GM18858 (cell line): Measurements from ENCODE around the gene PTPN23.

Experiments
- ATAC-seq: cut with Tn5 transposase; IDR thresholded peaks from one replicate; pipeline ENCODE4 v1.9.1; 2021; ENCODE audit not compliant: unreplicated experiment

PTPN23 gene

GRCh38 chr3:47418167-47419082 is 37.6 kb downstream of the PTPN23 start:
- ATAC-seq, result no peak

DNA sequence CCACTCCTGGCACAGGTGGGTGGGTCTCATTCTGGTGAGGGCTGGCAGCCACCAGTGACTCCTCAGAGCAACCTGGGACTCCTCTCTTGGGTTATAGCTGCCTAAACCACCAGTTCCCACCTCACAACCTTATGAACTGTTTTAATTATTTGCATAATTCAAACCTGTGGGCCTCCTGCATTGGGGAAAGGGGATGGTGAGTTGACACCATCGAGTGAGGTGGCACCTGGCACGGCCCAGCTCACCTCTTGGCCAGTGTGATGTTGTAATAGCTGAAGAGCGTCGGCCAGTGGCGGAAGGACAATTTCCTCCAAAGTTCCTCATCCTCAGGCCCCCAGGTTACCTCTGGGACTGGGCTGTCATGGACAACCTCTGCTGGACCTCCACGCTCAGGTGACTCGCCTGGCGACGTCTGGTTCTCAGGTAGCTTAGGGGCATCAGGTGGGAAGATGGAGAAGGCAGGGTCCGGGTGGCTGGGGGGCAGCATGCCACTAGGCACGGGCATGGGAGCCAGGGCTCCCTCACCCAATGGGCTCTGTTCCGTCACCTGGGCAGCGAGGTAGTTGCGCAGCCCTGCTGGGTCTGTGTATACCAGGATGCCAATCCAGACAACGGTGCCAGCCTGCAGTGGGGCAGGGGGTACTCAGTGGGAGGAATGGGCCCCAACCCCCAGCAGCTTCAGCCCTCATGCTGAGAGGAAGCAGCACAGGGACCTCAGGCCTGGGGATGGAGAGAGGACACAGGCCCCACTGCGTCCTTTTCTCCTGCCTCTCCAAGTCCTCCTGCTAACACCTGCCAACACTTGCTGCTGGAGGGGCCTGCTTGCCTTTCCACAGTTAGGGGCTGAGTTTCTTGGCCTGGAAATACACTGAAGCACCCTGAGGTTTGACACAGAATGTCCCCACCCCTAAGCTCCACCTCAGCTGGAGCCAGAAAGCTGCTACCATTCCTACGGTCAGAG is 38.5 kb downstream of the PTPN23 start:
- ATAC-seq, result no peak

- ATAC-seq, result no peak
These were observed 39.2 kb downstream of the PTPN23 start for GRCh38 chr3:47420044-47420430.

DNA sequence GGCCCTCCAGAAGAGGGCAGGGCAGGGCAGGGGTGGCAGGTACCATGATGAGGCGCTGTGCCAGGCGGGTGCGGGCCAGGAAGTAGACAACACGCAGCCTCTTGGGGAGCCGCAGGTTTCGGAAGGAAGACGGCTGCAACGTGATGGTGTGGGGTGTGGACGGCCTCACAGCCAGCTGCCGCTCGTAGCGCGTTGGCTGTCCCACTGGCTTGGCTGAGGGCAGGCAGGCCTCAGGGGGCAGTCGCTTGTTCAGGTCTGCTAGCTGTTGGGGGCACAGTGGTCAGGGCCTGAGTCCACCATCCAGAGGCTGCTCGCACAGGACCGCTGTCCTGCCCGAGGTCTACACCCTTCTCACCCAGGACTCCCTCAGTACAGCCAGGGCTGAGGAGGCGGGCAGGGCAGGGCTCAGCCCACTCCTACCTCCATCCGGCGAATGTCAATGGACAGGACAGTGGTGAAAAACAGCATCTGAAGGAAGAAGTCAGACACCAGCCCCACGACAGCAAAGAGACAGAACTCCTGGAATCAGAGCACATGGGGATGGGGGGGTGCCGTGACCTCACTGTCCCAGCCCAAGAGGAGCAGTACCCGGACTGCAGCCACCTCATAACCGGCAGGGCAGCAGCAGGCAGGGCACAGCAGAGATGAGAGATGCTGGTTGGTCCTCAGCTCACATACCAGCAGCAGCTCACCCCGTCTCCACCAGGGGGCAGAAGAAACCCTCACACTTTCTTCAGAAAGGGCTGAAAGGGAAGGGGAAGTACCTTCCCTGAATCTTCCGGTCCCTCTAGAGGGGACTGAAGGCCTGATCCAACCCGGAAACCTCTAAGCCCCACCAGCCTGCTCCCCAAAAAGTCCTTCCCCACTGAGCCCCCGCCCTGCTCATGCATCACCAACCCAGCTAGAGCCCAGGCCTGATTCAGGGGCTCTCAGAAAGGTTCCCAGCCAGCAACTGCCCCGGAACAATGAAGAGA is 40.0 kb downstream of the PTPN23 start:
- ATAC-seq, result no peak

DNA sequence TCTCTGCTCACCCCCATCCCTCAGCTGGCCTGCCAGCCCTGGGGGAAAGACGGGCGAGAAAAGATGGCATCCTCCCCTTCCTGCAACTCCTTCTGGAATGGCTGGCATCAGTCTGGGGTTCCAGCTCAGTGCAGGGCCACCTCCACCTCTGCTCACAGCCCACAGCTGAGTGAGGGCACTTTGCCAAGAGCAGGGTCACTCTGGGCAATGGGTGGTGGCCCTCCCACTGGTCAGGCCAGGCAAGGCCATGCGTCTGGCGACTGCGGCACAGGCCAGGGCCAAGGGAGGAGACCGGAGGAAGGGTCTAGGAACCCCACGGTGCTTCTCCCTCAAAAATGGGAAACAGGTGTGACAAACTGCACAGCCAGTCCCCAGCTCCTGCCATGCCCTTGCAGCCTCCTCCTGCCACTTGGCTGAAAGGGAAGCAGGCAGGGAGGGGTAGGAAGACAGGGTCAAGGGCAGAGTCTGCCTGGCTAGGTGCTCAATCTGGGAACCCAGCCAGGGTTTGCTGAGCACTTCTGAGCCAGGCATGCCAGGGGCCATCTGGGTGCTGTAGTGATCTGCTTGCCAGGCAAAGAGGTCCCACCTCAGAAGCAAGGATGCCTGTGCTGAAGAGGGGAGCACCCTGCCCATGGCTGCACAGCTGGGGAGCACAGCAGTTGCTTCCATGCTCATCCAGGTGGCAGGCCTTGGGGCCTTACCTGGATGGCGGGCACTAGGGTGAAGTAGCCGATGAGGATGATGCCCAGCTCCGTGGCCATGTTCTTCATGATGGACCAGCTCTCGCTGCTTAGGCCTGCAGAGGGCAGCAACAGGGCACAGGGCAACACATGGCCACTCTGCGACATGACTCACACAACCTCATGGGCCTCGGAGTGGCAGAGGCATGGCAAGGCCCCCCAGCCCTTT is 41.2 kb downstream of the PTPN23 start:
- ATAC-seq, result no peak

- no peak for ATAC-seq
These were observed 41.9 kb downstream of the PTPN23 start for GRCh38 chr3:47422743-47423142.

DNA sequence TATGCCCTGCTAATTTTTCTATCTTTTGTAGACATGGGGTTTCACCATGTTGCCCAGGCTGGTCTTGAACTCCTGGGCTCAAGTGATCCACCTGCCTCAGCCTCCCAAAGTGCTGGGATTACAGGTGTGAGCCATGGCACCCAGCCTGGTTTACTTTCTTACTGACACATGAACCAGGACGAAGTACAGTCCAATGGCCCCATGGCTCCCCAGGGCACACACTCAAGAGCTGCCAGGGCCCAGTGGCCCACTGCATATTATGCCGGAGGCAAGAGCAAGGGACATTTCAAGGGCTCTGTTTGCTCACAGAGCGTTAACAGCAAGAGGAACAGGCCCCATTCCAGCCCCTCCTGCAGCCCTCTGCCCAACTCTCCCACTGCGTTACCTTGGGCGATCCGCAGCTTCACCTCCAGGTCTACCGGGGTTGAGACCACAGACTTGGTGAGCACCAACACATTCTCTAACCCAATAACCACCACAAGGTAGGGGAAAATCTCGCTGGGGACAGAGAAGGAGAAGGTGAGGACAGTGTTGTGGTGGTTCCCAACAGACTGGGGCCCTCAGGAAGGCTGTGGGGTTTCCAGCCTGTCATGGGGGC is 42.8 kb downstream of the PTPN23 start:
- ATAC-seq, result no peak

GRCh38 chr3:47424434-47425382 is 43.9 kb downstream of the PTPN23 start:
- ATAC-seq, result no peak

- ATAC-seq, result no peak
These were observed 44.6 kb downstream of the PTPN23 start for GRCh38 chr3:47425383-47425778.

DNA sequence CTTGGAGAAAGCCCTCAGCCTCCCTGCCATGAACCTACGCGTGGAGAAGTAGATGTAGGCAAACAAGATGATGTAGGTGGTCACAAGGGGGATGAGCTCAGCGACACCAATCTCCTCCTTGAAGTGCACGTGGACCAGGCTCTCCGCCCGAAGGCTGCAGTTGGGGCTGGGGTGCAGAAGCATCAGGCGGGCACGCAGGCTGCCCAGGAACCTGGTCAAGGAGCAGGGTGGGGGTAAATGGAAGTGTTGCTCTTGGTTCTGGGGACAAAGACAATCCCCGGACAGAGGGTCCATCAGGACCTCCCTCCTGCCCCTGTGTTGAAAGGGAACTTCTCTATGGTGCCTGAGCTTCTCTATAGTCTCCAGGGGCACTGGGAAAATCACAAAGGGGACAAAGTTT is 45.1 kb downstream of the PTPN23 start:
- no peak for ATAC-seq

- no peak for ATAC-seq
These were observed 47.0 kb downstream of the PTPN23 start for GRCh38 chr3:47427866-47428265.

DNA sequence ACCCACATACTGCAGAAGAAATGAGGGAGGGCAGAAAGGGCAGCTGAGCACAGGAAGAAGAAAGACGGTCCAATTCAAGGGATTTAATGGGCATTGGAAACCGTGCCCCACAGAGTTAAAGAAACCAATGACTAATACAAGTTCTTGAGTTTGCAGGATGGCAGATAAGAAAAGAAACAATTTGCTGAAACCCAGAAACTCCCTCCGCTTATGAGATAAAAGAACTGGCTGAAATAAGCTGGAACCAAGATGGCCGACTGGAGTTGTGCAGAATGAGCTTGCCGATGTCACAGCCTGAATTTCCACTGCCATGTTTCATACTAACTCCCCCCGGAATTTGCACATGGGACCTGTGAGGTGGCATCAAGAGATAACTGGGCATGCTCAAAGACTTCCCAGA is 47.8 kb downstream of the PTPN23 start:
- no peak for ATAC-seq

DNA sequence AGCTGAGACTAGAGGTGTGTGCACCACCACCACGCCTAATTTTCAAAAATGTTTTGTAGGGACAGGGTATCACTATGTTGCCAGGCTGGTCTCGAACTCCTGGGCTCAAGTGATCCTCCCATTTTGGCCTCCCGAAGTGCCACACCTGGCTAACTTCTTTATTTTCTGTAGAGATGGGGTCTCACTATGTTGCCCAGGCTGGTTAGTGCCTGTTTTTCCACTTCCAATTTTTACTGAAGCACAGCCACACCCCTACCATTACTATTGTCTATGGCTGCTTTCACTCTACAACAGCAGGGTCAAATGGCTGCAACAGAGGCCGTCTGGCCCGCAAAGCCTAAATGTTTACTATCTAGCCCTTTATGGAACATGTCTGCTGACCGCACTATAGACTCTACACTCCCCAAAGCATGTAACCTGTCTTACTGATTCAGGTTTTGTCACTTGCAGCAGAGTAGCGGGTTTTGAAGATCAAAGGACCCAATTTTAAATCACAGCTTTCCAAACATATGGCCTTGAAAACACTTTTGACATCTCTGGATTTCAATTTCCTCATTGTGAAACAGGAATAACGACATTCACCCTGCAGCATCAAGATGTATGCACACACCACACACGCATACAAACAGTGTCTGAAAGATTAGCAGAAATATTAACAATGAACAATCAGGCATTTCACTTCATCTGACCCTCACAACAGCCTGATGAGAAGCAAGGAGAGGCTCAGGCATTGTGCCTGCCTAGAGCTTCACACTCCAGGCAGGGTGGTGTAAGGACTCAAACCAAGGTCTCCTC is 48.9 kb downstream of the PTPN23 start:
- ATAC-seq, result no peak

DNA sequence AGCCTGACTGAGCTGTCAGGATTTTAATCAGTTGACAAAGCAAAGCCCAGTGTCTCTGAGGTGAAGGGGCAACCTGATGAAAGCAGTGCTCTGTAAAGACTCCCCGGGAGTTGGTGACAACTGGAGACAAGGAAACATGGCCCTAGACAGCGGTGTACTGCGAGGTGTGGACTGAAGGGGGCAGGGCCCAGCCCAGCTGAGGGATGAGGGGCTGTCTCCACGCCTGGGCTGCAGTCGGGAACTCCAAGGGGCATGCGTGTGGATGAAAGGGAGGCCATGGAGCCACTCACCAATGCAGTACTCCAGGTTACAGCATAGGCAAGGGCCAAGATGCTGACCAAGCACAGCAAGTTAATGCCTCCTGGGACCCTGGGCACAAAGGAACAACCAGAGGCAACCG is 49.8 kb downstream of the PTPN23 start:
- no peak for ATAC-seq

- no peak for ATAC-seq
These were observed 50.4 kb downstream of the PTPN23 start for GRCh38 chr3:47431225-47431624.

GRCh38 chr3:47432673-47433072 is 51.9 kb downstream of the PTPN23 start:
- ATAC-seq, result no peak

GRCh38 chr3:47433796-47434195 is 53.0 kb downstream of the PTPN23 start:
- no peak for ATAC-seq
